Daoy (cell line): ENCODE data around the gene ADAMTSL2. TPM values are rescaled to one million over a fixed set of nuclear protein-coding genes. Genes with fewer than 3 reads are reported as not detected.

Experiments
- DNase-seq: peaks from one replicate; pipeline ENCODE4 v3.0.0-alpha.2; 2015; ENCODE audit warnings: low read depth
- total RNA-seq: library from RNA; depleted of rRNA; stranded (reverse); fragments of >200 nt; shearing (Covaris generic); gene quantifications from 2 replicates; pipeline ENCODE4 v1.2.3, GENCODE V29; 2014

ADAMTSL2 gene
- total RNA-seq, 1 experiment from 2014 or later, result not detected

- DNase-seq, result no peak
Observed at GRCh38 chr9:133535306-133535877, 888 bp downstream of the ADAMTSL2 start.

GRCh38 chr9:133536080-133536479 is 1.6 kb downstream of the ADAMTSL2 start:
- DNase-seq, result no peak

GRCh38 chr9:133536536-133536935 is 2.0 kb downstream of the ADAMTSL2 start:
- DNase-seq, result no peak

- DNase-seq, result no peak
Observed at GRCh38 chr9:133537257-133537656, 2.8 kb downstream of the ADAMTSL2 start.

- no peak for DNase-seq
Observed at GRCh38 chr9:133538176-133538575, 3.7 kb downstream of the ADAMTSL2 start.

GRCh38 chr9:133538851-133539833 is 4.6 kb downstream of the ADAMTSL2 start:
- DNase-seq, result no peak

GRCh38 chr9:133539991-133540697 is 5.6 kb downstream of the ADAMTSL2 start:
- no peak for DNase-seq

- no peak for DNase-seq
Observed at GRCh38 chr9:133540698-133541025, 6.2 kb downstream of the ADAMTSL2 start.

GRCh38 chr9:133542002-133542401 is 7.5 kb downstream of the ADAMTSL2 start:
- no peak for DNase-seq

GRCh38 chr9:133543772-133544467 is 9.4 kb downstream of the ADAMTSL2 start:
- DNase-seq, result no peak

- no peak for DNase-seq
Observed at GRCh38 chr9:133545494-133546286, 11.2 kb downstream of the ADAMTSL2 start.

- no peak for DNase-seq
Observed at GRCh38 chr9:133546287-133546680, 11.8 kb downstream of the ADAMTSL2 start.

GRCh38 chr9:133547116-133547515 is 12.6 kb downstream of the ADAMTSL2 start:
- no peak for DNase-seq

- no peak for DNase-seq
Observed at GRCh38 chr9:133551446-133551845, 16.9 kb downstream of the ADAMTSL2 start.

- no peak for DNase-seq
Observed at GRCh38 chr9:133552236-133552635, 17.7 kb downstream of the ADAMTSL2 start.

- no peak for DNase-seq
Observed at GRCh38 chr9:133553123-133553522, 18.6 kb downstream of the ADAMTSL2 start.

GRCh38 chr9:133553973-133554713 is 19.6 kb downstream of the ADAMTSL2 start:
- no peak for DNase-seq

GRCh38 chr9:133554729-133555128 is 20.2 kb downstream of the ADAMTSL2 start:
- DNase-seq, result no peak

GRCh38 chr9:133556354-133556753 is 21.9 kb downstream of the ADAMTSL2 start:
- no peak for DNase-seq

- DNase-seq, result no peak
Observed at GRCh38 chr9:133557581-133557980, 23.1 kb downstream of the ADAMTSL2 start.
